GM23338 (cell line): Measurements from ENCODE around the gene PRCD.

ENCODE experiments used
- CREB1 ChIP-seq: fragments of 250-450 bp; sonication (Bioruptor Pico); IDR thresholded peaks from 2 replicates; pipeline ENCODE4 v1.5.0; 2020; ENCODE audit warnings: low read depth, mild to moderate bottlenecking, moderate library complexity
- ETS1 ChIP-seq: IDR thresholded peaks from 2 replicates; pipeline ENCODE4 v1.6.1; 2016; ENCODE audit warnings: antibody characterized with exemption
- EZH2phosphoT487 ChIP-seq: fragments of 200-600 bp; sonication (generic); IDR thresholded peaks from one replicate; pipeline ENCODE4 v1.8.1; 2018; ENCODE audit warnings: antibody characterized with exemption; ENCODE audit not compliant: unreplicated experiment
- NANOG ChIP-seq: IDR thresholded peaks from 2 replicates; pipeline ENCODE4 v1.6.1; 2016; ENCODE audit warnings: antibody characterized with exemption, borderline replicate concordance
- POLR2AphosphoS5 ChIP-seq: IDR thresholded peaks from 2 replicates; pipeline ENCODE4 v1.6.1; 2016; ENCODE audit warnings: antibody characterized with exemption, low read depth
- REST ChIP-seq: IDR thresholded peaks from one replicate; pipeline ENCODE4 v1.6.1; 2018; ENCODE audit warnings: antibody characterized with exemption; ENCODE audit not compliant: unreplicated experiment
- ZNF114 ChIP-seq: fragments of 250-450 bp; sonication (Bioruptor Pico); IDR thresholded peaks from 2 replicates; pipeline ENCODE4 v1.5.0; 2020; ENCODE audit warnings: mild to moderate bottlenecking, moderate library complexity
- TF ChIP-seq, protein P1 (sequence below), 2 experiments: fragments of 200-600 bp in 1 of 2; sonication (generic) in 1 of 2; conservative IDR thresholded peaks; 2 replicates each; pipeline versions ENCODE4 v1.5.1 to v1.6.1; 2016 to 2017; ENCODE audit warnings: antibody characterized with exemption in 2 of 2, low read depth in 2 of 2, mild to moderate bottlenecking in 2 of 2, moderate library complexity in 1 of 2
- TF ChIP-seq, protein P2 (sequence below): fragments of 250-450 bp; sonication (Bioruptor Pico); IDR thresholded peaks from 2 replicates; pipeline ENCODE4 v1.5.0; 2020; ENCODE audit warnings: mild to moderate bottlenecking, moderate library complexity

GRCh38 chr17:76556765-76557367 is 17.0 kb downstream of the PRCD start:
- TF ChIP-seq, protein P1, sequence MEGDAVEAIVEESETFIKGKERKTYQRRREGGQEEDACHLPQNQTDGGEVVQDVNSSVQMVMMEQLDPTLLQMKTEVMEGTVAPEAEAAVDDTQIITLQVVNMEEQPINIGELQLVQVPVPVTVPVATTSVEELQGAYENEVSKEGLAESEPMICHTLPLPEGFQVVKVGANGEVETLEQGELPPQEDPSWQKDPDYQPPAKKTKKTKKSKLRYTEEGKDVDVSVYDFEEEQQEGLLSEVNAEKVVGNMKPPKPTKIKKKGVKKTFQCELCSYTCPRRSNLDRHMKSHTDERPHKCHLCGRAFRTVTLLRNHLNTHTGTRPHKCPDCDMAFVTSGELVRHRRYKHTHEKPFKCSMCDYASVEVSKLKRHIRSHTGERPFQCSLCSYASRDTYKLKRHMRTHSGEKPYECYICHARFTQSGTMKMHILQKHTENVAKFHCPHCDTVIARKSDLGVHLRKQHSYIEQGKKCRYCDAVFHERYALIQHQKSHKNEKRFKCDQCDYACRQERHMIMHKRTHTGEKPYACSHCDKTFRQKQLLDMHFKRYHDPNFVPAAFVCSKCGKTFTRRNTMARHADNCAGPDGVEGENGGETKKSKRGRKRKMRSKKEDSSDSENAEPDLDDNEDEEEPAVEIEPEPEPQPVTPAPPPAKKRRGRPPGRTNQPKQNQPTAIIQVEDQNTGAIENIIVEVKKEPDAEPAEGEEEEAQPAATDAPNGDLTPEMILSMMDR (conservative IDR thresholded peaks at IDR 0.05; ENCODE audit: low read depth in 2 of 2) = no peak
- TF ChIP-seq POLR2AphosphoS5 (no peak), ETS1 (no peak), EZH2phosphoT487 (no peak), REST (no peak), ZNF114 (CRISPR knock-in tag) (no peak), NANOG (no peak), CREB1 (CRISPR knock-in tag) (no peak)
- TF ChIP-seq, protein P2, sequence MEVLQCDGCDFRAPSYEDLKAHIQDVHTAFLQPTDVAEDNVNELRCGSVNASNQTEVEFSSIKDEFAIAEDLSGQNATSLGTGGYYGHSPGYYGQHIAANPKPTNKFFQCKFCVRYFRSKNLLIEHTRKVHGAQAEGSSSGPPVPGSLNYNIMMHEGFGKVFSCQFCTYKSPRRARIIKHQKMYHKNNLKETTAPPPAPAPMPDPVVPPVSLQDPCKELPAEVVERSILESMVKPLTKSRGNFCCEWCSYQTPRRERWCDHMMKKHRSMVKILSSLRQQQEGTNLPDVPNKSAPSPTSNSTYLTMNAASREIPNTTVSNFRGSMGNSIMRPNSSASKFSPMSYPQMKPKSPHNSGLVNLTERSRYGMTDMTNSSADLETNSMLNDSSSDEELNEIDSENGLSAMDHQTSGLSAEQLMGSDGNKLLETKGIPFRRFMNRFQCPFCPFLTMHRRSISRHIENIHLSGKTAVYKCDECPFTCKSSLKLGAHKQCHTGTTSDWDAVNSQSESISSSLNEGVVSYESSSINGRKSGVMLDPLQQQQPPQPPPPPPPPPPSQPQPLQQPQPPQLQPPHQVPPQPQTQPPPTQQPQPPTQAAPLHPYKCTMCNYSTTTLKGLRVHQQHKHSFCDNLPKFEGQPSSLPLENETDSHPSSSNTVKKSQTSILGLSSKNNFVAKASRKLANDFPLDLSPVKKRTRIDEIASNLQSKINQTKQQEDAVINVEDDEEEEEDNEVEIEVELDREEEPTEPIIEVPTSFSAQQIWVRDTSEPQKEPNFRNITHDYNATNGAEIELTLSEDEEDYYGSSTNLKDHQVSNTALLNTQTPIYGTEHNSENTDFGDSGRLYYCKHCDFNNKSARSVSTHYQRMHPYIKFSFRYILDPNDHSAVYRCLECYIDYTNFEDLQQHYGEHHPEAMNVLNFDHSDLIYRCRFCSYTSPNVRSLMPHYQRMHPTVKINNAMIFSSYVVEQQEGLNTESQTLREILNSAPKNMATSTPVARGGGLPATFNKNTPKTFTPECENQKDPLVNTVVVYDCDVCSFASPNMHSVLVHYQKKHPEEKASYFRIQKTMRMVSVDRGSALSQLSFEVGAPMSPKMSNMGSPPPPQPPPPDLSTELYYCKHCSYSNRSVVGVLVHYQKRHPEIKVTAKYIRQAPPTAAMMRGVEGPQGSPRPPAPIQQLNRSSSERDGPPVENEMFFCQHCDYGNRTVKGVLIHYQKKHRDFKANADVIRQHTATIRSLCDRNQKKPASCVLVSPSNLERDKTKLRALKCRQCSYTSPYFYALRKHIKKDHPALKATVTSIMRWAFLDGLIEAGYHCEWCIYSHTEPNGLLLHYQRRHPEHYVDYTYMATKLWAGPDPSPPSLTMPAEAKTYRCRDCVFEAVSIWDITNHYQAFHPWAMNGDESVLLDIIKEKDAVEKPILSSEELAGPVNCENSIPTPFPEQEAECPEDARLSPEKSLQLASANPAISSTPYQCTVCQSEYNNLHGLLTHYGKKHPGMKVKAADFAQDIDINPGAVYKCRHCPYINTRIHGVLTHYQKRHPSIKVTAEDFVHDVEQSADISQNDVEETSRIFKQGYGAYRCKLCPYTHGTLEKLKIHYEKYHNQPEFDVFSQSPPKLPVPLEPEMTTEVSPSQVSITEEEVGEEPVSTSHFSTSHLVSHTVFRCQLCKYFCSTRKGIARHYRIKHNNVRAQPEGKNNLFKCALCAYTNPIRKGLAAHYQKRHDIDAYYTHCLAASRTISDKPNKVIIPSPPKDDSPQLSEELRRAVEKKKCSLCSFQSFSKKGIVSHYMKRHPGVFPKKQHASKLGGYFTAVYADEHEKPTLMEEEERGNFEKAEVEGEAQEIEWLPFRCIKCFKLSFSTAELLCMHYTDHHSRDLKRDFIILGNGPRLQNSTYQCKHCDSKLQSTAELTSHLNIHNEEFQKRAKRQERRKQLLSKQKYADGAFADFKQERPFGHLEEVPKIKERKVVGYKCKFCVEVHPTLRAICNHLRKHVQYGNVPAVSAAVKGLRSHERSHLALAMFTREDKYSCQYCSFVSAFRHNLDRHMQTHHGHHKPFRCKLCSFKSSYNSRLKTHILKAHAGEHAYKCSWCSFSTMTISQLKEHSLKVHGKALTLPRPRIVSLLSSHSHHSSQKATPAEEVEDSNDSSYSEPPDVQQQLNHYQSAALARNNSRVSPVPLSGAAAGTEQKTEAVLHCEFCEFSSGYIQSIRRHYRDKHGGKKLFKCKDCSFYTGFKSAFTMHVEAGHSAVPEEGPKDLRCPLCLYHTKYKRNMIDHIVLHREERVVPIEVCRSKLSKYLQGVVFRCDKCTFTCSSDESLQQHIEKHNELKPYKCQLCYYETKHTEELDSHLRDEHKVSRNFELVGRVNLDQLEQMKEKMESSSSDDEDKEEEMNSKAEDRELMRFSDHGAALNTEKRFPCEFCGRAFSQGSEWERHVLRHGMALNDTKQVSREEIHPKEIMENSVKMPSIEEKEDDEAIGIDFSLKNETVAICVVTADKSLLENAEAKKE (CRISPR knock-in tag) = no peak
